Measurements from ENCODE around the gene GPR63.

Gene GPR63

GRCh38 chr6:96789871-96790270 is 47.4 kb downstream of the GPR63 start:
- Histone ChIP-seq H3K4me1 (ENCODE audit: control insufficient read depth, low read length) (no peaks in the 10 kb centered on the region), H3K79me2 (ENCODE audit: control insufficient read depth, low read length) (no peaks in the 10 kb centered on the region), H3K4me3 (ENCODE audit: low read length) (no peak overlapping the region), H3F3A (ENCODE audit: control insufficient read depth, insufficient read depth) (no peaks in the 10 kb centered on the region), H4K20me1 (ENCODE audit: control insufficient read depth, insufficient read depth, low read depth, low read length) (no peaks in the 10 kb centered on the region), H3K4me2 (ENCODE audit: low read length) (no peak overlapping the region), H3K9me2 (replicated peaks; ENCODE audit: control insufficient read depth, low read length) (no peaks in the 10 kb centered on the region), H3K9me3 (ENCODE audit: control insufficient read depth, insufficient read depth, low read length) (no peaks in the 10 kb centered on the region), H3K36me3 (ENCODE audit: control insufficient read depth, low read length) (no peaks in the 10 kb centered on the region), H3K27ac (ENCODE audit: low read depth, low read length) (no peak overlapping the region), H3K27me3 (ENCODE audit: control insufficient read depth, low read length) (no peaks in the 10 kb centered on the region)
- no peak for TF ChIP-seq CTCF (IDR thresholded peaks at IDR 0.05; ENCODE audit: low read depth, low read length, poor library complexity, severe bottlenecking)
- no peak for TF ChIP-seq EZH2phosphoT487 (IDR thresholded peaks at IDR 0.05; ENCODE audit: borderline replicate concordance, low read length)

- Histone ChIP-seq H3K79me2 (ENCODE audit: control insufficient read depth, low read length) (no peaks in the 10 kb centered on the region), H3F3A (ENCODE audit: control insufficient read depth, insufficient read depth) (no peaks in the 10 kb centered on the region), H4K20me1 (ENCODE audit: control insufficient read depth, insufficient read depth, low read depth, low read length) (no peaks in the 10 kb centered on the region), H3K9me3 (ENCODE audit: control insufficient read depth, insufficient read depth, low read length) (no peaks in the 10 kb centered on the region), H3K9me2 (replicated peaks; ENCODE audit: control insufficient read depth, low read length) (no peaks in the 10 kb centered on the region), H3K4me2 (ENCODE audit: low read length) (no peak overlapping the region), H3K27me3 (ENCODE audit: control insufficient read depth, low read length) (no peaks in the 10 kb centered on the region), H3K27ac (ENCODE audit: low read depth, low read length) (no peak overlapping the region), H3K4me1 (ENCODE audit: control insufficient read depth, low read length) (no peaks in the 10 kb centered on the region), H3K36me3 (ENCODE audit: control insufficient read depth, low read length) (no peaks in the 10 kb centered on the region), H3K4me3 (ENCODE audit: low read length) (no peak overlapping the region)
- no peak for TF ChIP-seq EZH2phosphoT487 (IDR thresholded peaks at IDR 0.05; ENCODE audit: borderline replicate concordance, low read length)
- TF ChIP-seq CTCF (IDR thresholded peaks at IDR 0.05; ENCODE audit: low read depth, low read length, poor library complexity, severe bottlenecking): no peak
These were observed 49.3 kb downstream of the GPR63 start for GRCh38 chr6:96787846-96788580.

GRCh38 chr6:96786336-96786735 is 50.9 kb downstream of the GPR63 start:
- no peaks in the 10 kb centered on the region for H3K27me3 ChIP-seq (ENCODE audit: control insufficient read depth, low read length)
- no peaks in the 10 kb centered on the region for H3K36me3 ChIP-seq (ENCODE audit: control insufficient read depth, low read length)
- H3K4me2 ChIP-seq (ENCODE audit: low read length): no peak overlapping the region
- no peak overlapping the region for H3K27ac ChIP-seq (ENCODE audit: low read depth, low read length)
- no peaks in the 10 kb centered on the region for H3K9me3 ChIP-seq (ENCODE audit: control insufficient read depth, insufficient read depth, low read length)
- H3K9me2 ChIP-seq (replicated peaks; ENCODE audit: control insufficient read depth, low read length): no peaks in the 10 kb centered on the region
- H3F3A ChIP-seq (ENCODE audit: control insufficient read depth, insufficient read depth): no peaks in the 10 kb centered on the region
- H3K4me1 ChIP-seq (ENCODE audit: control insufficient read depth, low read length): no peaks in the 10 kb centered on the region
- no peaks in the 10 kb centered on the region for H3K79me2 ChIP-seq (ENCODE audit: control insufficient read depth, low read length)
- no peak overlapping the region for H3K4me3 ChIP-seq (ENCODE audit: low read length)
- no peak for TF ChIP-seq EZH2phosphoT487 (IDR thresholded peaks at IDR 0.05; ENCODE audit: borderline replicate concordance, low read length)
- TF ChIP-seq CTCF (IDR thresholded peaks at IDR 0.05; ENCODE audit: low read depth, low read length, poor library complexity, severe bottlenecking): no peak
- no peaks in the 10 kb centered on the region for H4K20me1 ChIP-seq (ENCODE audit: control insufficient read depth, insufficient read depth, low read depth, low read length)
